Vagina (tissue), 2 donors: ENCODE data around the gene UCMA.

ENCODE experiments used
- POLR2A ChIP-seq, 2 donors: fragments of 450-650 bp; IDR thresholded peaks; one replicate each; pipeline ENCODE4 v1.6.1; 2017; ENCODE audit warnings: antibody characterized with exemption in 2 of 2, mild to moderate bottlenecking in 2 of 2, moderate library complexity in 2 of 2
- POLR2AphosphoS5 ChIP-seq, 2 donors: sonication (generic); formaldehyde crosslinking; IDR thresholded peaks; one replicate each; pipeline ENCODE4 v1.9.0; 2017; ENCODE audit warnings: antibody characterized with exemption in 2 of 2, mild to moderate bottlenecking in 2 of 2, low read depth in 1 of 2; ENCODE audit not compliant: insufficient read depth in 1 of 2
- TF ChIP-seq, protein P1 (sequence below), 3 experiments: fragments of 450-650 bp in 2 of 3; fragments of 200-600 bp in 1 of 3; sonication (generic) in 1 of 3; IDR thresholded peaks; one replicate each; pipeline ENCODE4 v1.5.1; 2017 to 2019; ENCODE audit warnings: antibody characterized with exemption in 3 of 3, mild to moderate bottlenecking in 2 of 3, moderate library complexity in 2 of 3

DNA sequence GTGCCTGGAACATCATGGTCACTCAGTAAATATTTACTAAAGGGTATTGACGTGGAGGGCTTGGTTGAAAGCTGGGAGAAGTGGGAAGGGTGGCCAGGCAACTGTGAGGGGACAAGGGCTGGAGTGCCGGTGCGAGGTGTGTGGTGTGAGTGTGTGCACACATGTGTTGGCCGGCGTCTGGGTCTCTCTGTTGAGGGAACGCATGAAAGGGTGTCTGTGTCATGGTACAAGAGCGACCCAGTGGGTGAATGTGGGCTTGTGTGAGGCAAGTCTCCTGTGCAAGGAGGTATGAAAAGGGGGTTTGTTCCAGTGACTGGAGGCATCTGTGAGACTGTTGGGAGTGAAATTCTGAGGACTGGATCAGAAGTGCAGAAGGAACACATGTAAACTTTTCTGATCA lies 29.4 kb upstream of the UCMA start:
- TF ChIP-seq, protein P1, sequence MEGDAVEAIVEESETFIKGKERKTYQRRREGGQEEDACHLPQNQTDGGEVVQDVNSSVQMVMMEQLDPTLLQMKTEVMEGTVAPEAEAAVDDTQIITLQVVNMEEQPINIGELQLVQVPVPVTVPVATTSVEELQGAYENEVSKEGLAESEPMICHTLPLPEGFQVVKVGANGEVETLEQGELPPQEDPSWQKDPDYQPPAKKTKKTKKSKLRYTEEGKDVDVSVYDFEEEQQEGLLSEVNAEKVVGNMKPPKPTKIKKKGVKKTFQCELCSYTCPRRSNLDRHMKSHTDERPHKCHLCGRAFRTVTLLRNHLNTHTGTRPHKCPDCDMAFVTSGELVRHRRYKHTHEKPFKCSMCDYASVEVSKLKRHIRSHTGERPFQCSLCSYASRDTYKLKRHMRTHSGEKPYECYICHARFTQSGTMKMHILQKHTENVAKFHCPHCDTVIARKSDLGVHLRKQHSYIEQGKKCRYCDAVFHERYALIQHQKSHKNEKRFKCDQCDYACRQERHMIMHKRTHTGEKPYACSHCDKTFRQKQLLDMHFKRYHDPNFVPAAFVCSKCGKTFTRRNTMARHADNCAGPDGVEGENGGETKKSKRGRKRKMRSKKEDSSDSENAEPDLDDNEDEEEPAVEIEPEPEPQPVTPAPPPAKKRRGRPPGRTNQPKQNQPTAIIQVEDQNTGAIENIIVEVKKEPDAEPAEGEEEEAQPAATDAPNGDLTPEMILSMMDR (IDR thresholded peaks at IDR 0.05): no peak
- TF ChIP-seq POLR2A (IDR thresholded peaks at IDR 0.05) (no peak), POLR2AphosphoS5 (IDR thresholded peaks at IDR 0.05; ENCODE audit: insufficient read depth in 1 of 2, low read depth in 1 of 2) (no peak)
